ENCODE data around the gene ERICH4. TPM values are rescaled to one million over a fixed set of nuclear protein-coding genes. Genes with fewer than 3 reads are reported as not detected.

The ERICH4 gene
- polyA plus RNA-seq (2012; ENCODE audit: insufficient read depth, insufficient read length, low read depth), result 0.46 TPM

GRCh38 chr19:41442473-41443355, at the start of gene ERICH4:
Gene ERICH4 (plus strand): TSS chr19:41443156. CDS start chr19:41443170, 14 bp downstream.
- Histone ChIP-seq H3K27me3 (peaks cover 25% of the 10 kb centered on the region), H3K36me3 (peaks cover 4% of the 10 kb centered on the region; the same call in 1 of the 2 replicates), H3K4me3 (ENCODE audit: low read depth, low read length) (no peak within 1 kb of the TSS), H3K4me1 (no peaks in the 10 kb centered on the region), H3K9me3 (no peaks in the 10 kb centered on the region)
- no peak for TF ChIP-seq CTCF (IDR thresholded peaks at IDR 0.05; ENCODE audit: low read depth, low read length)
- DNase-seq, result no peak

- H3K27me3 ChIP-seq, result no peaks in the 10 kb centered on the region
- H3K4me3 ChIP-seq (ENCODE audit: low read depth, low read length), result peak overlapping the region; percentile 87
- TF ChIP-seq CTCF (IDR thresholded peaks at IDR 0.05; ENCODE audit: low read depth, low read length), result no peak
- peaks cover 31% of the 10 kb centered on the region for H3K36me3 ChIP-seq
- no peaks in the 10 kb centered on the region for H3K9me3 ChIP-seq
- H3K4me1 ChIP-seq, result no peaks in the 10 kb centered on the region
- no peak for DNase-seq
Observed at GRCh38 chr19:41395355-41395754, 47.6 kb upstream of the ERICH4 start.

GRCh38 chr19:41397086-41398049, 45.6 kb upstream of the ERICH4 start, which contains the start of the genes BCKDHA and EXOSC5:
Gene BCKDHA (plus strand): TSS chr19:41397818. CDS start chr19:41397828, 10 bp downstream.
Gene EXOSC5 (minus strand): TSS chr19:41397359. CDS start chr19:41397328, 31 bp downstream.
- peak; percentile 99 for DNase-seq
- H3K4me1 ChIP-seq, result no peaks in the 10 kb centered on the region
- no peaks in the 10 kb centered on the region for H3K27me3 ChIP-seq
- H3K9me3 ChIP-seq, result no peaks in the 10 kb centered on the region
- no peak for TF ChIP-seq CTCF (IDR thresholded peaks at IDR 0.05; ENCODE audit: low read depth, low read length)
- peak within 1 kb of the TSS; percentile 91 for H3K4me3 ChIP-seq (ENCODE audit: low read depth, low read length)
- peaks cover 13% of the 10 kb centered on the region for H3K36me3 ChIP-seq

GRCh38 chr19:41398050-41398418, 44.9 kb upstream of the ERICH4 start:
- no peak for TF ChIP-seq CTCF (IDR thresholded peaks at IDR 0.05; ENCODE audit: low read depth, low read length)
- H3K27me3 ChIP-seq, result no peaks in the 10 kb centered on the region
- no peak for DNase-seq
- peaks cover 9% of the 10 kb centered on the region for H3K36me3 ChIP-seq
- no peaks in the 10 kb centered on the region for H3K4me1 ChIP-seq
- H3K4me3 ChIP-seq (ENCODE audit: low read depth, low read length), result peak overlapping the region; percentile 91
- no peaks in the 10 kb centered on the region for H3K9me3 ChIP-seq

GRCh38 chr19:41398598-41398997, 44.4 kb upstream of the ERICH4 start:
- no peak for TF ChIP-seq CTCF (IDR thresholded peaks at IDR 0.05; ENCODE audit: low read depth, low read length)

More at GRCh38 chr19:41398598-41398997, 44.4 kb upstream of the ERICH4 start:
- no peak for DNase-seq
- H3K4me3 ChIP-seq (ENCODE audit: low read depth, low read length), result peak overlapping the region; percentile 91
- H3K27me3 ChIP-seq, result no peaks in the 10 kb centered on the region
- H3K36me3 ChIP-seq, result peaks cover 10% of the 10 kb centered on the region
- no peaks in the 10 kb centered on the region for H3K4me1 ChIP-seq
- no peaks in the 10 kb centered on the region for H3K9me3 ChIP-seq

Data from BE2C (cell line).